GM12878 (cell line): ENCODE measurements around the gene IKZF1.

Experiments
- CTCF ChIP-seq, 3 experiments: IDR thresholded peaks in 2 of 3; conservative IDR thresholded peaks in 1 of 3; 2 replicates each; pipeline ENCODE4 v1.5.1; 2011; ENCODE audit warnings: low read depth in 3 of 3, low read length in 3 of 3, mild to moderate bottlenecking in 3 of 3, control low read depth in 2 of 3, moderate library complexity in 2 of 3, inconsistent platforms in 1 of 3, mixed read lengths in 1 of 3; ENCODE audit not compliant: control insufficient read depth in 2 of 3, insufficient read depth in 1 of 3; ENCODE audit errors: extremely low read depth in 1 of 3
- JUNB ChIP-seq: IDR thresholded peaks from 2 replicates; pipeline ENCODE4 v1.6.1; 2016; ENCODE audit warnings: antibody characterized with exemption, mild to moderate bottlenecking
- POLR2AphosphoS5 ChIP-seq: IDR thresholded peaks from 2 replicates; pipeline ENCODE4 v1.6.1; 2011; ENCODE audit warnings: mild to moderate bottlenecking, low read length, inconsistent platforms

GRCh38 chr7:50428911-50429310 lies 124.4 kb downstream of the IKZF1 start:
- no peak for TF ChIP-seq CTCF (IDR thresholded peaks at IDR 0.05 in 2 of 3, conservative IDR thresholded peaks at IDR 0.05 in 1 of 3; ENCODE audit: control insufficient read depth in 2 of 3, extremely low read depth in 1 of 3, insufficient read depth in 1 of 3, low read depth in 3 of 3, low read length in 3 of 3)
- TF ChIP-seq POLR2AphosphoS5: no peak
- TF ChIP-seq JUNB: no peak
